Measurements from ENCODE around the gene HES1.

DNA sequence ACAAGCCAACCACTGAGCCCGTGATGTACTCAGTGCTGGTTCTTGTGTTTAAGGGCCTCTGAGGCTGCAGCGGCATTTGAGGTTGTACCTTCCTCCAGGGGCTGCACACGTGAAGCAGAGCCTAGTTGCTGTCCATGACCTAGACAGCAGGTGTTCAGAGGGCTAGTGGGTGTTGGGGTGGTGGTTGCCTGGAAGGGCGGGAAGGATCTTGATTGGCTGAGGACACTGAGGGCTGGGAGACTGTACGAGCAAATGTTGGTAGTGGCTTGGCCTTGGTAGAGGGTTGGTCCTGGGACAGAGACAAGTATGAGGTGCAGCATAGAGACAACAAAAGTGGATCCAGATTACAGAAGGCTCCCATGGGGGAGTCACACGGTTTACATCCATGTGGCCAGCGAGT is 17.0 kb upstream of the HES1 start:
- TF ChIP-seq, protein P1, sequence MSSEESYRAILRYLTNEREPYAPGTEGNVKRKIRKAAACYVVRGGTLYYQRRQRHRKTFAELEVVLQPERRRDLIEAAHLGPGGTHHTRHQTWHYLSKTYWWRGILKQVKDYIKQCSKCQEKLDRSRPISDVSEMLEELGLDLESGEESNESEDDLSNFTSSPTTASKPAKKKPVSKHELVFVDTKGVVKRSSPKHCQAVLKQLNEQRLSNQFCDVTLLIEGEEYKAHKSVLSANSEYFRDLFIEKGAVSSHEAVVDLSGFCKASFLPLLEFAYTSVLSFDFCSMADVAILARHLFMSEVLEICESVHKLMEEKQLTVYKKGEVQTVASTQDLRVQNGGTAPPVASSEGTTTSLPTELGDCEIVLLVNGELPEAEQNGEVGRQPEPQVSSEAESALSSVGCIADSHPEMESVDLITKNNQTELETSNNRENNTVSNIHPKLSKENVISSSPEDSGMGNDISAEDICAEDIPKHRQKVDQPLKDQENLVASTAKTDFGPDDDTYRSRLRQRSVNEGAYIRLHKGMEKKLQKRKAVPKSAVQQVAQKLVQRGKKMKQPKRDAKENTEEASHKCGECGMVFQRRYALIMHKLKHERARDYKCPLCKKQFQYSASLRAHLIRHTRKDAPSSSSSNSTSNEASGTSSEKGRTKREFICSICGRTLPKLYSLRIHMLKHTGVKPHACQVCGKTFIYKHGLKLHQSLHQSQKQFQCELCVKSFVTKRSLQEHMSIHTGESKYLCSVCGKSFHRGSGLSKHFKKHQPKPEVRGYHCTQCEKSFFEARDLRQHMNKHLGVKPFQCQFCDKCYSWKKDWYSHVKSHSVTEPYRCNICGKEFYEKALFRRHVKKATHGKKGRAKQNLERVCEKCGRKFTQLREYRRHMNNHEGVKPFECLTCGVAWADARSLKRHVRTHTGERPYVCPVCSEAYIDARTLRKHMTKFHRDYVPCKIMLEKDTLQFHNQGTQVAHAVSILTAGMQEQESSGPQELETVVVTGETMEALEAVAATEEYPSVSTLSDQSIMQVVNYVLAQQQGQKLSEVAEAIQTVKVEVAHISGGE (CRISPR knock-in tag; IDR thresholded peaks at IDR 0.05) = no peak
- TF ChIP-seq CREM (IDR thresholded peaks at IDR 0.05; ENCODE audit: low read depth) (no peak), SP1 (CRISPR knock-in tag; IDR thresholded peaks at IDR 0.05) (no peak), ZNF121 (CRISPR knock-in tag; conservative IDR thresholded peaks at IDR 0.05) (no peak), ZNF282 (CRISPR knock-in tag; IDR thresholded peaks at IDR 0.05) (no peak), ARID2 (IDR thresholded peaks at IDR 0.05) (no peak), ZNF609 (CRISPR knock-in tag; IDR thresholded peaks at IDR 0.05; ENCODE audit: borderline replicate concordance) (no peak), KDM1A (IDR thresholded peaks at IDR 0.05) (no peak), SMAD1 (IDR thresholded peaks at IDR 0.05; ENCODE audit: low read depth, low read length, partially characterized antibody) (no peak), CEBPG (CRISPR knock-in tag; IDR thresholded peaks at IDR 0.05) (no peak), CEBPG (tag; conservative IDR thresholded peaks at IDR 0.05 in 1 of 2, IDR thresholded peaks at IDR 0.05 in 1 of 2) (no peak)
